GM18517 (cell line): ENCODE results near the gene ZNF692.
"Not testable (repeated sequence)": the region's sequence is repeated elsewhere in the genome, so short reads cannot be mapped to it uniquely, and the experiment has no call there.

Source experiments
- ATAC-seq: cut with Tn5 transposase; IDR thresholded peaks from one replicate; pipeline ENCODE4 v1.9.1; 2021; ENCODE audit warnings: mild to moderate bottlenecking, moderate library complexity; ENCODE audit not compliant: unreplicated experiment

ZNF692 gene, protein sequence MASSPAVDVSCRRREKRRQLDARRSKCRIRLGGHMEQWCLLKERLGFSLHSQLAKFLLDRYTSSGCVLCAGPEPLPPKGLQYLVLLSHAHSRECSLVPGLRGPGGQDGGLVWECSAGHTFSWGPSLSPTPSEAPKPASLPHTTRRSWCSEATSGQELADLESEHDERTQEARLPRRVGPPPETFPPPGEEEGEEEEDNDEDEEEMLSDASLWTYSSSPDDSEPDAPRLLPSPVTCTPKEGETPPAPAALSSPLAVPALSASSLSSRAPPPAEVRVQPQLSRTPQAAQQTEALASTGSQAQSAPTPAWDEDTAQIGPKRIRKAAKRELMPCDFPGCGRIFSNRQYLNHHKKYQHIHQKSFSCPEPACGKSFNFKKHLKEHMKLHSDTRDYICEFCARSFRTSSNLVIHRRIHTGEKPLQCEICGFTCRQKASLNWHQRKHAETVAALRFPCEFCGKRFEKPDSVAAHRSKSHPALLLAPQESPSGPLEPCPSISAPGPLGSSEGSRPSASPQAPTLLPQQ

DNA sequence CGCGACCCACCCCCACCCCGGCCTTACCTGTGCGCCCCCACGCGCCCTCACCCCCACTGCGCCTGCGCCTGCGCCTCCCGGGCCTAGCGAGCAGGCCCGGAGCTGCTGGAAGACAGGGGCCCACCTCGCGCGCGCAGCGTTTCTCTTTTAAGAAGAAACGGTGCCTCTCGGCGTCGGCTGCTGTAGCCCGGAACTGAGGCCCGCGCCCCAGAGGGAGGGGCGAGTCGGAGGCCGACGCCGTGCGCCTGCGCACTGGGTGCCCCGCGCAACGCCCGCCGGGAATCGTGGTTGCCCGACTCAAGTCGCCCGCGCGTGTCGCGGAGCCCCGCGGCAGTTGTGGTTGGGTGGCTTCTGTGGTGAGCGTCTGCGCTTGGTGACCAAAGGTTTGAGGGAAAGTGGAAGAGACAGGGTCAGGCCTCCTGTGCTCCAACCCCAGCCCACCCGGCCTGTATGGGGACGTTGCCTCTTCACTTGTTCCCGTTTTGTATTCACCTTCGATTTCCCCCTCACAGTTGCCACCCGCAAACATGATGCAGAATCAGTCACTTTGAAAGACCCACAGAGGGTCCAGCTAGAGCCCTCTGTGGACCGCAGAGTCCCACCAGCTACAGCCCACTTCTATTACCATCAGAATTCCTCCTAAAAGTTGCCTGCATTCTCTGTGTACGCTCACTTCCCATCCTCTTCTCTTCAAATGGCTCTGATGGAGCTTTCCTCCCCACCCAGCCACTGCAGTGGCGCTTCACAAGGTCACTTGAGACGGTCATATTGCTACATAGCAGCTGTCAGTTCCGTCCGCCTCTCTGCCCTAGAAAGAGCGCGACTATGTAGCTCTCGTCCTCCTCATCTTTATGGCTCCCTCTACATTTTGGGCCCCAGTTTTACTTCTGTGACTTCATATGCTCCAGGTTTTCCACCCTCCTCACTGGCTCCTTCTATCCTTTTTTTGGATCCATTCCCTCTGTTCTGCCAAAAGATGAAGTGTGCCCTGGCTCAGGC lies at the start of gene ZNF692:
Gene ZNF692 (minus strand): TSS at position 195 of the 999 bp plus-strand sequence. CDS start 776 bp downstream, outside the sequence.
- peak; percentile 62 for ATAC-seq

DNA sequence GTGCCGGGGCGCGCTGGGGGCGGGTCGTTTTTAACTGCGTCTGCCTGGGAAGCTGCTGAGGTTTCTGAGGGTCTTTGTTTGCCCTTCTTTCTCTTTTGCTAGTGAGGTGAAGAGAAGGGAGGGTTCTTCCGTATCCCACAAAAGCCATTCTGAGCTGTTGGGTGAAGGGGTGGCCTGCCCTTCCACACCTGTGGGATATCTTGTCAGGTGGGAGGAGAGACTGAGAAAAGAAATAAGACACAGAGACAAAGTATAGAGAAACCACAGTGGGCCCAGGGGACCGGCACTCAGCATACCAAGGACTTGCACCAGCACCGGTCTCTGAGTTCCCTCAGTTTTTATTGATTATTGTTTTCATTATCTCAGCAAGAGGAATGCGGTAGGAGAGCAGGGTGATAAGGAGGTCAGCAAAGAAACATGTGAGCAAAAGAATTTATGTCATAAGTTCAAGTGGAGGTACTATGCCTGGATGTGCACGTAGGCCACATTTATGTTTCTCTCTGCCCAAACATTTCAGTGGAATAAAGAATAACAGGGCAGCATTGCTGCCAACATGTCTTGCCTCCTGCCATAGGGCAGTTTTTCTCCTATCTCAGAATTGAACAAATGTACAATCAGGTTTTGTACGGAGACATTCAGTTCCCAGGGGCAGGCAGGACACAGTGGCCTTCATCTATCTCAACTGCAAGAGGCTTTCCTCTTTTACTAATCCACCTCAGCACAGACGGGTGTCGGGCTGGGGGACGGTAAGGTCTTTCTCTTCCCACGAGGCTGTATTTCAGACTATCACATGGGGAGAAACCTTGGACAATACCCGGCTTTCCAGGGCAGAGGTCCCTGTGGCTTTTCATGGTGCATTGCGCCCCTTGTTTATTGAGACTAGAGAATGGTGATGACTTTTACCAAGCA lies 48.1 kb upstream of the ZNF692 start:
- ATAC-seq = peak; percentile 21

DNA sequence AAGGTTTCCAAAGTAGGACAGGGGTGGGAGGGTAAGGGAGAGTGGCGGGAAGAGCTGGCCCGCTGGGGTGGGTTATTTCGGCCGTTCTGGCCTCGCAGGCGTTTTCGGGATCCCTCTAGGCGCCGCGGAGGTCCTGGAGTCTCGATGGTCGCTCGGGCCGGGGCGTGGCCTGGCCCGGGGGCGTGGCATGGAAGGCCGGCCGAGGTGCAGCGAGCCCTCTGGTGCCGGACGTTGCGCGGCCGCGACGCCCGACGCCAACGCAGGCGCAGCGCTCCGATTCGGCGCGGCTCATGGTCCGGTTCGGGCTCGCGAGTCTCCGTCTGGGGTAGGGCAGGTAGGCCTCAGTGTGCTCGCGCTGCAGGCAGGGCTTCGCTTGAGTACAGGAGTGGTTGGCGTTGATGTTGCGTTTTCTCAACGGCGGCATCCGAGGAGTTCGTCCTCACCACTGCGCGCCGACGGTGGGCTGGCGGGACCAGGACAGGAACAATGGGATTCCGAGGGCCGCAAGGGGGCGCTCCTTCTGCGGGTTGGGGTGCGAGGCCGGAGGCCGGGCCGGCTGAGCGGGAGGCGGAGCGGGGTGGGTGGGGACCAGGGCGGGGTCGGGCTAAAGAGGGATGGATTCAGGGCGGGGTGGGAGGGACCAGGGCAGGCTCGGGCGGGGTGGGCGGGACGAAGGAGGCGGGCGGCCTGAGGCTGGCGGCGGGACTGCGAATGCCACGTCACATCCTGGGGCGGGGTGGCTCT lies 47.3 kb upstream of the ZNF692 start, which contains the start of gene PGBD2:
Gene PGBD2 (plus strand): TSS at position 227 of the 744 bp plus-strand sequence. CDS start 7,628 bp downstream, outside the sequence.
- ATAC-seq = peak; percentile 91

DNA sequence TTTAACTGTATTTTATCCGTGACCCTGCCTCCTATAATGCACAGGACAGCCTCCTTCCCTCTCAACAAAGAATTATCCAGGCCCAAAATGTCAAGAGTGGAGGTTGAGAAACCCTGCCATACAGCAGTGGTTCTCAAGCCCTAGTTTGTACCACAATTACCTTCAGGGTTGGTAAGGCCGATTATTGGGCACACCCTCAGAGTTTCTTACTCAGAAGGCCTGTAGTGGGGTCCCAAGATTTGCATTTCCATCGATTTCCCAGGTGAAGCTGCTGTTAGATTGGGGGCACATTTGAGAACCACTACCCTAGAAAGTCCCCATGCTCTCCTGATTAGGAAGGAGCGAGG lies 46.8 kb upstream of the ZNF692 start:
- ATAC-seq = no peak

DNA sequence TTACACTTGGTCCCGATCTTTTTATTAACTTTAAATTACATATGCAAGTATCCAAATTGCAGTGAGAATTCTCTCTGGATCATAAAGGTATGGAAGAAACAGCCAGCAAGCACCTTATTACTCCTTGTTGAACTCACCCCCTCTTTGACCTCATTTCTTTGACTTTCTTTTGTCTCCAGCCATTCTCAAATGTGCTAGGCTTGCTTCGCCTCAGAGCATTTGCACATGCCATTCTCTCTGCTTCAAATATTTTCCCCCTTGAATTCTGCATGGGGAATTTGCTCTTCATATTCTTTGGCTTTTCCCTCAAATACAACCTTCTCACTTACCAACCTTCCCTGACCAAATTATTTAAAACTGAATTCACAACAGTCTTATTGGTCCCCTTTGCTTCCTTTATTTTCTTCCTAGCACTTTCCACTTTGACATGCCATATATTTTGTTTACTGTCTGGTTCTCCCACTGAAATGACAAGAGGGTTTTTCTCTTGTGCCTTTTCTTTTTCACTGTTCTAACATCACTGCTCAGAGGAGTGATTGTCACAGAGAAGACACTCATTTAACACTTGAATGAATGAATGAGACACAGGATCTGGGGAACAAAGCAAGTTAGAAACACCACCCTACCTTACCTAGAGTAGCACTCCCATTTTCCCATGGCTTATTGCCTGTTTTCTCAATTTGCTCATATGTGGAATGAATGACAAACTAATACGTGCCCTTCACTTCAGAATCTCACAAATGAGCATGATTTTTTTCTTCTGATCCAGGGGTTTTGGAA lies 45.7 kb upstream of the ZNF692 start:
- ATAC-seq = no peak

DNA sequence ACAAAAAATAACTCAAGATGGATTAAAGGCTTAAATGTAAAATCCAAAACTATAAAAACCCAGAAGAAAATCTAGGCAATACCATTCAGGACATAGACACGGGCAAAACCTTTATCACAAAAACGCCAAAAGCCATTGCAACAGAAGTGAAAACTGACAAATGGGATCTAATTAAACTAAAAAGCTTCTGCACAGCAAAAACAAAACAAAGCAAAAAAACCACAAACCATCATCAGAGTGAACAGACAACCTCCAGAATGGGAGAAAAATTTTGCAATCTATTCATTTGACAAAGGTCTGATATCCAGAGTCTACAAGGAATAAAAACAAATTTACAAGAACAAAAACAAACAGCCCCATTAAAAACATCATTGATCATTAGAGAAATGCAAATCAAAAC lies 42.7 kb upstream of the ZNF692 start:
- ATAC-seq = no peak

DNA sequence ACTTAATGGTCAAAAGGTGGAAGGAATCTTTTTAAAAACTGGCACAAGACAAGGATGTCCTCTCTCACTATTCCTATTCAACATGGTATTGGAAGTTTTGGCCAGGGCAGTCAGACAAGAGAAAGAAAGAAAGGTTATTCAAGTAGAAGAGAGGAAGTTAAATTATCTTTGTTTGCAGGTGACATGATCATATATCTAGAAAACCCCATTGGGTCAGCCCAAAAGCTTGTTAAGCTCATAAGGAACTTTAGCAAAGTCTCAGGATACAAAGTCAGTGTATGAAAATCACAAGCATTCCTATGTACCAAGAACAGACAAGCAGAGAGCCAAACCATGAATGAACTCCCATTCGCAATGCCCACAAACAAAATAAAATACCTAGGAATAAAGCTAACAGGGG lies 41.8 kb upstream of the ZNF692 start:
- ATAC-seq = no peak

DNA sequence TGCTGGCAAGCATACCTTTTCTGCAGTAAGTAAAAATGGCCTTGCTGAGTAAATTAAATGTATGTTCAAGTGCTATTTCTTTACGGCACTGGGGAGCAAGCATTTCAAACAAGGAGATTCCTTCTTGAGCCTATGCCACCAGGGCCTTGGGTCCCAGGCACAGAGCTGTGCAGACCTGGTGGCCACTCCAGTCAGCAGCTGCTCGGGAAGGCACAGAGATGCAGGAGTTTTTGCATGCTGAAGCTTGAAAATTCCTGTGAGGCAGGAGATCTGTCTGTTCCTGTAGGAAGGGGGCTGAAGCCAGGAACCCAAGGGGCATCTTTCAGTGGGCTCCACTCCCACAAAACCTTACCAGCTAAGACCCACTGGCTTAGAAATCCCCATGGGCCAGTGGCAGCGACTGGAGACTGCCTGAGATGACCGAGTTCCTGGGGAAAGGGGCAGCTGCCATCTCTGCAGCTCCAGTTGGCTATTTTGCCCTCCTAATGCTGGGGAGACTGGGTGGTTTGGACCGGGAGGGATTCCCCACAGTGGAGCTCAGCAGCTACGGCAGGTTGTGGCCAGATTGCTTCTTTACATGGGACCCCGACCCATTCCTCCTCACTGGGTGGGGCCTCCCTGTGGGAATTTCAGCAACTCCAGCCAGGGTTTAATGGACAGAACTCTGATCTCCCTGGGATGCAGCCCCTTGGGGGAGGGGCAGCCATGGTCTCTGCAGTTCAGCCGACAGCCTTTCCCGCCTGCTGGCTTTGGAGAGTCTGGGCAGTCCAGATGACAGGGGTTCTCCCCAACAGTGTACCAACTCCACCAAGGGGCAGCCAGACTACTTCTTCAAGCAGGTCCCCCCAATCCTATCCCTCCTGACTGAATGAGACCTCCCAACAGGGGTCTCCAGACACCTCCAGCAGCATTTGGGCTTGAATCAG lies 38.8 kb upstream of the ZNF692 start:
- no peak for ATAC-seq

DNA sequence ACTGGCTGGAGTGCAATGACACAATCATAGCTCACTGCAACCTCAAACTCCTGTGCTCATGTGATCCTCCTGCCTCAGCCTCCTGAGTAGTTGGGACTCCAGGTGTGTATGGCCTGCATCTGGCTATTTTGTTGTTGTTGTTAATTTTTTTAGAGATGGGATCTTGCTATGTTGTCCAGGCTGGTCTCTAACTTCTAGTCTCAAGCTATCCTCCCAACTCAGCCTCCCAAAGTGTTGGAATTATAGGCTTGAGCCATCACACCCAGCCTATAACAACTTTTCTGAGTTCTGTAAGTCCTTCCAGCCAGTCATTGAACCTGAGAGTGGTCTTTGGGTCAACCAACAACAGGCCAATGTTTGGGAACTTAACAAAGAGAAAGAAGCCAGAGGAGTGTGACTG lies 36.0 kb upstream of the ZNF692 start:
- ATAC-seq = no peak

DNA sequence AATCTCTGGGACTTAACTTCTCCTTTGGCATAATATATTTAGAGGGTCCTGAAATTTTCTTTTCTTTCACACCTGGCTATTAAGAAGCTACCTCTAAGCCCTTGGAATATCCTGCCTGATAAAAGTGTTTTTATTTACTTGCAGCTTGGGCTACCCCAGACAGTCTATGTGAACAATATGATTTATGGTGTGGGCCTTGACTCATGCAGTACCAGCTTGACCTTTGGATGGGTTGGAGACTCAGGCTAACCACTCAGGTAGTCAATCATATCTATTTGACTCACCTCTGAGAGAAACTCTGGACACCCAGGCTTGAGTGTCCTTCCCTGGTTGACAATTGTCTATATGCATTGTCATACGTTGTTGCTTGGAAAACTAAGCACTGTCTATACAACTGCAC lies 33.7 kb upstream of the ZNF692 start:
- no peak for ATAC-seq

DNA sequence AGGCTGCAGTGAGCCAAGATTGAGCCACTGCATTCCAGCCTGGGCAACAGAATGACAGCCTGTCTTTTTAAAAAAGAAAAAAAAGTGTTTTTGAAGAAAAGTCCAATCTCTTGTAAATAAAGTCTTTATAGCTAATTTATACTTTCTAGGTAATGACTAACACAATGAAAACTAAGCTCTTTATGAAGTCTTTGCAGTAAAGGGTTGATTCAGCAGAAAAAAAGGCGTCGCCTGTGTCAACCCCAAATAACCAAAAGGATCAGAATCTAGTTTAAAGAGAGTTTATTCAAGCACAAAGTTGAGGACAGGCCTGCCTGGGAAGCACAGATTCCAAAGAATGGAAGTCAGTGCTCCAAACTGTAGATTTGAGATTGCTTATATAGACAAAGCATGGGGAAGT lies 32.9 kb upstream of the ZNF692 start:
- no peak for ATAC-seq

DNA sequence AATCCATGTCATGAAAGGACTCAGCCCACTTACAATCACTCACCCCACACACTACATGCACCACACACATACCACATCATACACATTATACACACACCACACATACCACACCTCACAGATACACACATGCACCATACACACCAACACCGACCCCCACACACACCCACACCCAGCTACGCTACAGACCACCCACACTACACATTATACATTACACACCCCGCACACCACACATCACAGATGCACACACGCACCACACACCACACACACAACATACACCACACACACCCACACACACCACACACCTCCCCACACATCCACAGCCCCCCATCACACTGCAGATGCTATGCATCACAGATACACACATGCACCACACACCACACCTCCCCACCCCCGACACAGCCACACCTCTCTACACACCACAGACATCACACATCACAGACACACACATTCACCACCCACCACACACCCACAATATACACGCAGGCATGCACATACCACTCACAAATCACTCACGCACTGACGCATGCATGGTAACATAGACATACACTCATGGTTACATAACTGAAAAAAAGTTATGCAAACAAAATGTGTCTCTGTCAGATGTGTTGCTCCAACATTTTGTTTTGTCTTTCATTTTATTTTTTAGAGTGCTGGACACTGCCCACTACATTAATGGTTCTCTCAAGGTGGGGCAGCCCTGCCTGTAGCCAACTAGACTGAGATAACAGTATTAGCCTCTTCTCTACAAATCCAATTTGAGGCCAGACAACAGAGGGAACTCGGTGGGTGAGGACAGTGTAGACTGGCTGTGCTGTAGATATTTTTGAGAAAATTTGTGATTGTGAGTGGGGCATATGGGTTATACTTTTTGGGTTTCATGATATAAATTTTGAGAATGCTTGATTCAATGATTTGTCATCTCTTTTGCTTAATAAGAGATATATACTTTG lies 31.9 kb upstream of the ZNF692 start:
- no peak for ATAC-seq

DNA sequence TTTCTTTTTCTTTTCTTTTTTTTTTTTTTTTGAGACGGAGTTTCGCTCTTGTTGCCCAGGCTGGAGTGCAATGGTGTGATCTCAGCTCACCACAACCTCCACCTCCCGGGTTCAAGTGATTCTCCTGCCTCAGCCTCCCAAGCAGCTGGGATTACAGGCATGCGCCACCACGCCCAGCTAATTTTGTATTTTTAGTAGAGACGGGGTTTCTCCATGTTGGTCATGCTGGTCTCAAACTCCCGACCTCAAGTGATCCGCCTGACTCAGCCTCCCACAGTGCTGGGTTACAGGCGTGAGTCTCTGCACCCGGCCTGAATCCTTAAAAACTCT lies 31.0 kb upstream of the ZNF692 start:
- not testable (repeated sequence) for ATAC-seq

DNA sequence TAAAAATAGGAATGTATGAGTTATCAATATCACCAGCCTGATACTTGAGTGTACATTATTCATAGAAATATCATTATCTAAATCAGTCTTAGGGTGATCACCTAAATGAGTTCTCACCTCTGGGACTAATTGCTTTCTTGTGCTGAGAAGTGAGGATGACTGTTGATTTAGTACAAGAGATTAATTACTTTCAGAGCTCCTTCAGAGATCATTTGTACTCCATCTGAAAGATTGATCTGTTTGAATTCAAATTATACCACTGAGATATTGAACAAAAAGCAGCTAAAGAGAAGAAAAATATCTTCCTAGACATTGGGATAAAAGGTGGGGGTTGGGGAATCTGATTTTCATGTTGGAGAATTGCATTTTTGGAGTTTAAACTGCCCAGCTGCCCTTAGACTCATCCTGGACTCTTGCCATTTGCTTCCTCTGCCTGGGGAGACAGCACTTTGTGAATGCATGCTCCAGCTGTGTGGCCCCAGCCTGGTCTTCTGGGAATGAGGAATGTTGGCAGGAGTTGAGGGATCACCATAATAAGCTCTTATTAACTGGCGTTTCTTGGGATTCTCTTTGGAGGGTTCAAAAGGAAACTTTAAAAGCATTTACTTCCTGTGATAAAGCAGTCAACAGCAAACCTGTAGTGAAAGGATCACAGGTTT lies 27.5 kb upstream of the ZNF692 start:
- no peak for ATAC-seq

DNA sequence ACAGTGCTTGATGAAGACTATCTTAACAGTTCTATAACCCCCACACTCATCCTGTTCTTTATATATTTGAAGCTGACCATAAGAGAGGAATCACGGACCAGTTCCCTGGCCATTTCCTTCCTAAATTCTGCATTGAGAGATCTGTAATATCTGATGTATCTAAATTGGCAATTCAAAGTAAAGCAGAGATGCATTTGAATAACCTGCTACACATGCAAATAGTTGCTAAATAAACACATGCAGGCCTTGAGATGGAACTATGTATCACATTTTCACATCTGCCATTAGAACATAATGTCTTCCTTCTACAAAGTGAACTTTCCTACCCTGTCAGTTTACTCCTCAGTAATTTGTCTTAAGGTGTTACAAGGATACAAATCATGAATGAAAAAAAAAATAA lies 26.8 kb upstream of the ZNF692 start:
- no peak for ATAC-seq

DNA sequence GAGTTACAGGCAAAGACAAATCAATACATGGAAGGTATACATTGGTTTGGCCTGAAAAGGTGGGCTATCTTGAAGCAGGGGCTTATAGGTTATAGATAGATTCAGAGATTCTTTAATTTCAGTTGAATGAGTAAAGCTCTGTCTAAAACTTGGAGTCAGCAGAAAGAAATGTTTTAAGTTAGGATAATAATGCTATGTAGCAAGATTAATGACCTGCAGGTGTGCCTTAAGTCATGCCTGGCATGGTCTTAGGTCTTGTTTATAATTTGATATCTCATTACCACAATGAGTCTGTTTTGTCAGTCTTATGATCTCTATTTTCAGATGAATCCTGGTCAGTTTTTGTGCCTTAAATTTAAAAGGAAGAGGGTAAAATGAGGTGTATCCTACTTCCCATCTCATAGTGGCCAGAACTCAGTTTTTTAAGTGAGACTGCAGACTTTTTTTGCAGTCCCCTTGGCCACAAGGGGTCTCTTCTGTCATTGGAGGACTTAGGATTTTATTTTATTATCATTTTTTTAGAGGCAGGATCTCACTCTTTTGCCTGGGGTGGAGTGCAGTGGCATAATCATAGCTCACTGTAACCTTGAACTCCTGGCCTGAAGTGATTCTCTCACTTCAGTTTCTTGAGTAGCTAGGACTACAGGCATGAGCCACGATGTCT lies 25.9 kb upstream of the ZNF692 start:
- ATAC-seq = no peak
